ENCODE data around the gene C13orf46.

DNA sequence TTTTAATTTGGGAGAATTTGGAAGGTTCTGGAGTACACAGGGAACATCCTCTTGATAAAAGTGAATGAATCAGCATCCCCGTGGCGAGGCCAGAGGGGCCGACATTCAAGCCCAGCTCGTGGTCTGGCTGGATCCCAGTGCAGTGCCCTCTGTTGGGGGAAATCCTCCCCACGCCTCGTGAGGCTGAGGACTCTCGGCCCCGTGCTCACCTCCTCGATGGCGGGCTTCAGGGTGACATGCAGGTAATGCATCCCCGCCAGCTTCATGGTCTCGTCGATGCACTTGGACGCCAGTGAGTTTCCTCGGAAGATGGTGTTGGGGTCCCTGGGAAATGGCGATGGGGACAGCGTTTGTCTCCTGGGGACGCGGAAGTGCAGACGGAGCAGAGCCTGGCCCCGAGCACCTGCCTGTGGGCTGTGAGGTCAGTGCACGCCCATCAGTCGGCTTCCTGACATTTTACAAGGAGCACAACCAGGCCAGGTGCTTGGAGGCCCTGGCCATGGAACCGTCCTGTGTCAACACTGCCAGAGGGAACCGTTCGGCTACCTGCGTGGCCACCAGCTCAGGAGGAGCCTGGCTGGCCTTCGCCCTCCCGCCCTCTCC is 43.3 kb upstream of the C13orf46 start:
- TF ChIP-seq CTCF (IDR thresholded peaks at IDR 0.05), result no peak
- no peak for TF ChIP-seq POLR2A (IDR thresholded peaks at IDR 0.05)

Measured in esophagus squamous epithelium (tissue), 4 donors.